DND-41 (cell line): ENCODE data around the gene WDR88.

Experiments
- ATAC-seq: fragments of 200-7000 bp; cut with Tn5 transposase; 3 replicates; pipeline ENCODE4 v1.9.1; 2021; ENCODE audit warnings: low read depth; ENCODE audit not compliant: insufficient read depth
- DNase-seq: peaks from one replicate; pipeline ENCODE4 v3.0.0-alpha.2; 2020
- H2AFZ ChIP-seq: 2 replicates; pipeline ENCODE4 v1.6.0; 2012; ENCODE audit warnings: low read depth, low read length
- H3K27ac ChIP-seq: 2 replicates; pipeline ENCODE4 v1.5.1; 2012; ENCODE audit warnings: low read length, inconsistent platforms
- H3K27me3 ChIP-seq: fragments of 200-600 bp; sonication (generic); 2 replicates; pipeline ENCODE4 v1.6.0; 2012; ENCODE audit warnings: low read length, mild to moderate bottlenecking, inconsistent platforms; ENCODE audit not compliant: insufficient read depth, poor library complexity
- H3K36me3 ChIP-seq: 2 replicates; pipeline ENCODE4 v1.5.1; 2012; ENCODE audit warnings: low read length, inconsistent platforms; ENCODE audit not compliant: insufficient read depth
- H3K4me1 ChIP-seq: 2 replicates; pipeline ENCODE4 v1.5.1; 2012; ENCODE audit warnings: mild to moderate bottlenecking, low read length; ENCODE audit not compliant: insufficient read depth
- H3K4me2 ChIP-seq: 2 replicates; pipeline ENCODE4 v1.6.0; 2012; ENCODE audit warnings: mild to moderate bottlenecking, moderate library complexity, low read length, inconsistent platforms; ENCODE audit not compliant: insufficient read depth
- H3K4me3 ChIP-seq, 2 experiments: fragments of 200-600 bp in 1 of 2; shearing (Covaris generic) in 1 of 2; 2 replicates each; pipeline ENCODE4 v1.5.1; 2012 to 2016; ENCODE audit warnings: inconsistent platforms in 2 of 2, low read length in 2 of 2, mild to moderate bottlenecking in 2 of 2, low read depth in 1 of 2, moderate library complexity in 1 of 2
- H3K79me2 ChIP-seq: 2 replicates; pipeline ENCODE4 v1.6.0; 2012; ENCODE audit warnings: low read length, inconsistent platforms; ENCODE audit not compliant: insufficient read depth
- H3K9ac ChIP-seq: 2 replicates; pipeline ENCODE4 v1.6.0; 2012; ENCODE audit warnings: low read depth, mild to moderate bottlenecking, inconsistent platforms, low read length, moderate library complexity
- H3K9me3 ChIP-seq: 2 replicates; pipeline ENCODE4 v1.5.1; 2012; ENCODE audit warnings: low read length, moderate library complexity, mild to moderate bottlenecking, inconsistent platforms; ENCODE audit not compliant: insufficient read depth, severe bottlenecking
- H4K20me1 ChIP-seq: 2 replicates; pipeline ENCODE4 v1.6.0; 2012; ENCODE audit warnings: low read length; ENCODE audit not compliant: insufficient read depth
- CTCF ChIP-seq: IDR thresholded peaks from 2 replicates; pipeline ENCODE4 v1.5.1; 2012; ENCODE audit warnings: borderline replicate concordance, low read length, moderate library complexity, mild to moderate bottlenecking; ENCODE audit not compliant: poor library complexity, severe bottlenecking; ENCODE audit errors: extremely low read depth
- EZH2 ChIP-seq: IDR thresholded peaks from 3 replicates; pipeline ENCODE4 v1.6.1; 2012; ENCODE audit warnings: borderline replicate concordance, low read depth, mild to moderate bottlenecking, moderate library complexity, low read length, inconsistent platforms; ENCODE audit not compliant: severe bottlenecking

Gene WDR88

GRCh38 chr19:33202546-33203507 lies 70.9 kb downstream of the WDR88 start:
- H3K36me3 ChIP-seq: no peaks in the 10 kb centered on the region
- no peak overlapping the region for H3K9ac ChIP-seq
- no peaks in the 10 kb centered on the region for H3K4me1 ChIP-seq
- H3K4me3 ChIP-seq: no peak overlapping the region
- no peaks in the 10 kb centered on the region for H3K9me3 ChIP-seq
- no peak for DNase-seq
- ATAC-seq: no peak
- no peak for TF ChIP-seq EZH2
- no peak for TF ChIP-seq CTCF
- no peaks in the 10 kb centered on the region for H3K79me2 ChIP-seq
- H3K4me2 ChIP-seq: no peak overlapping the region
- H3K27me3 ChIP-seq: no peaks in the 10 kb centered on the region
- H2AFZ ChIP-seq: no peak overlapping the region
- no peaks in the 10 kb centered on the region; the same call in 1 of the 2 replicates for H4K20me1 ChIP-seq
- no peak overlapping the region for H3K27ac ChIP-seq

GRCh38 chr19:33203529-33203928 lies 71.6 kb downstream of the WDR88 start:
- Histone ChIP-seq H3K9ac (no peak overlapping the region), H3K36me3 (no peaks in the 10 kb centered on the region), H3K27me3 (no peaks in the 10 kb centered on the region), H3K79me2 (no peaks in the 10 kb centered on the region), H4K20me1 (no peaks in the 10 kb centered on the region; the same call in 1 of the 2 replicates), H3K4me1 (no peaks in the 10 kb centered on the region), H3K4me2 (no peak overlapping the region), H3K27ac (no peak overlapping the region), H2AFZ (no peak overlapping the region), H3K9me3 (no peaks in the 10 kb centered on the region), H3K4me3 (no peak overlapping the region)
- TF ChIP-seq CTCF (no peak), EZH2 (no peak)
- DNase-seq (no peak), ATAC-seq (no peak)

GRCh38 chr19:33204136-33204973 lies 72.4 kb downstream of the WDR88 start:
- Histone ChIP-seq H4K20me1 (no peaks in the 10 kb centered on the region; the same call in 1 of the 2 replicates), H3K9ac (no peak overlapping the region)

GRCh38 chr19:33205110-33205509 lies 73.2 kb downstream of the WDR88 start:
- Histone ChIP-seq H2AFZ (no peak overlapping the region), H3K9ac (no peak overlapping the region), H3K4me3 (no peak overlapping the region), H3K27me3 (no peaks in the 10 kb centered on the region), H4K20me1 (no peaks in the 10 kb centered on the region; the same call in 1 of the 2 replicates), H3K9me3 (no peaks in the 10 kb centered on the region), H3K79me2 (no peaks in the 10 kb centered on the region), H3K4me2 (no peak overlapping the region), H3K36me3 (no peaks in the 10 kb centered on the region), H3K27ac (no peak overlapping the region), H3K4me1 (no peaks in the 10 kb centered on the region)
- no peak for ATAC-seq
- DNase-seq: no peak
- TF ChIP-seq CTCF (no peak), EZH2 (no peak)

More at GRCh38 chr19:33204136-33204973, 72.4 kb downstream of the WDR88 start:
- no peak for ATAC-seq
- no peaks in the 10 kb centered on the region for H3K27me3 ChIP-seq
- no peak for DNase-seq
- H3K4me1 ChIP-seq: no peaks in the 10 kb centered on the region
- H3K36me3 ChIP-seq: no peaks in the 10 kb centered on the region
- no peaks in the 10 kb centered on the region for H3K9me3 ChIP-seq
- H3K4me2 ChIP-seq: no peak overlapping the region
- no peak overlapping the region for H3K4me3 ChIP-seq
- no peak for TF ChIP-seq EZH2
- H3K27ac ChIP-seq: no peak overlapping the region
- no peak overlapping the region for H2AFZ ChIP-seq
- H3K79me2 ChIP-seq: no peaks in the 10 kb centered on the region
